ENCODE data around the gene PTOV1. TPM values are rescaled to one million over a fixed set of nuclear protein-coding genes. Genes with fewer than 3 reads are reported as not detected.

The PTOV1 gene
- total and polyA plus RNA-seq, 10 of the 15 experiments (the other 5 are each of a cell fraction or from before 2014, with no cell fraction given) = 3.2 to 83.5 (median 22.3) TPM

DNA sequence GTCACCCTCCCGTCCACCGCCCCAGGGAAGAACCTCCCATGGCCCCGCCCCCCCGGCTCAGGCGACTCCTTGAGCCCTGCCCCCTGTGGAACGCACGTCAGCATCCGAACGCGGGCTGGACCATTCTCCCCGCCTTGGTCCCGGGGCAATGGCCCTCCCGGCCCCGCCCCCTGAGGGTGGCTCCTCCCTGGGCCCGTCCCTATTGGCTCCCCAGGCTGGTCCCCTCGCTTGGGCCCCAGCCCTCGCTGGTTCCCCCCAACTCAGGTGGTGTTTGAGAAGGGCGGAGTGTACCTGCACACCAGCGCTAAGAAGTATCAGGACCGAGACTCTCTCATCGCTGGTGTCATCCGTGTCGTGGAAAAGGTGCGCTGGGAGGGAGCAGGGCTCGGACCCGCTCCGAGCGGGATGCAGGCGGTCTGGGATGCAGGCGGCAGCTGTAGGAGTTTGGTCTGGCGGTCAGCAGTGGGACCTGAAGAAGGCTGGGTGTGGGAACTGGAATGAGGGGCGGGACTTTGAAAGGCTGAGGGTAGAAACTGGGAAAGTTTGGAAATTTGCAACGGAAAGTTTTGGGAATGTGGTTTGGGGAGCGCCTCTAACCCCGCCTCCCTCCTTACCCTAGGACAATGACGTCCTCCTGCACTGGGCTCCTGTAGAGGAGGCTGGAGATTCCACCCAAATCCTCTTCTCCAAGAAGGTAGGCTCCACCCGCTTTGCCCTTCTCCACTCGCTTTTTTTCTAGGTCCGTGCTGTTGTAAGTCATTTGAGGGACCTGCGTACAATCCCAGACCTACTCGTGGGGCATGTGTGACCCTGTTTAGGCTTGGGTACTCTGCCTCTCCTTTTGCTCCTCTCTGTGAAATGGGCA lies 27.2 kb downstream of the PTOV1 start:
- ChIA-PET RAD21 (ENCODE audit: unreplicated experiment) (interaction anchor here (0.7 to 1.1 kb wide), 6 partner anchors 9 to 112 kb away, joined by 3 to 7 read pairs (median 4); partner anchors contain the start of gene AP2A1), POLR2A (interaction anchor here (1.2 to 3.0 kb wide), 8 partner anchors 8 to 238 kb away, joined by 3 to 23 read pairs (median 7); partner anchors contain the start of genes ATF5, NUP62 and RRAS), CTCF (interaction anchor here (1.4 kb wide), 1 partner anchor 51 kb away, joined by 5 read pairs; the partner anchor contains the start of genes ATF5 and NUP62), SMC1A (ENCODE audit: uncharacterized antibody, unreplicated experiment) (interaction anchor here (1.1 to 2.1 kb wide), 5 partner anchors 10 to 112 kb away, joined by 3 to 6 read pairs (median 3); partner anchors contain the start of gene ATF5)
- peak overlapping the region; percentile 73 for H3K4me3 ChIP-seq
- H3K4me1 ChIP-seq (ENCODE audit: control insufficient read depth, insufficient read depth, low read length) = peaks cover 16% of the 10 kb centered on the region
- peak overlapping the region; percentile 92 for H3K4me2 ChIP-seq (ENCODE audit: control insufficient read depth, insufficient read depth)
- H4K20me1 ChIP-seq (ENCODE audit: control insufficient read depth, insufficient read depth) = no peaks in the 10 kb centered on the region
- intact Hi-C loops (cut with micrococcal nuclease; ENCODE audit: unreplicated experiment) = loop anchor here (1.0 to 5.0 kb wide), 5 partner anchors 12 to 65 kb away; partner anchors contain the start of genes ATF5, FUZ, IL4I1 and NUP62
- ATAC-seq = peak; percentile 84
- BruUV-seq (replicated peaks) = no TSS peak
- peak; percentile 92 for DNase-seq (ENCODE audit: low read depth, low spot score)
- peak overlapping the region; percentile 75 for H2AFZ ChIP-seq (ENCODE audit: control insufficient read depth, low read depth, low read length)
- no peak for FAIRE-seq
- H3K79me2 ChIP-seq (ENCODE audit: control insufficient read depth, insufficient read depth, low read length) = peaks cover 25% of the 10 kb centered on the region
- H3K27ac ChIP-seq (ENCODE audit: control insufficient read depth, insufficient read depth) = peak overlapping the region; percentile 95
- 6% methylated on average over 33 of the region's 41 CpGs for WGBS (ENCODE audit: insufficient coverage, insufficient replicate concordance, low lambda C conversion rate, missing lambda C conversion rate)
- H3K9me3 ChIP-seq (replicated peaks; ENCODE audit: control insufficient read depth, insufficient read depth, low read length) = no peaks in the 10 kb centered on the region; the same call in 2 of the 3 replicates
- H3K27me3 ChIP-seq (replicated peaks in 1 of 2; ENCODE audit: control insufficient read depth in 2 of 2, insufficient read depth in 2 of 2, low read length in 1 of 2) = no peaks in the 10 kb centered on the region
- peaks cover 2 to 8% of the 10 kb centered on the region in 2 experiments for H3K36me3 ChIP-seq (ENCODE audit: control insufficient read depth in 2 of 2, insufficient read depth in 2 of 2, low read length in 1 of 2)
- H3K9ac ChIP-seq (ENCODE audit: control insufficient read depth, insufficient read depth, low read length) = peak overlapping the region; percentile 66
- in situ Hi-C loops (cut with MboI) = loop anchor here (25.0 kb wide), 1 partner anchor 1241 kb away; the partner anchor contains the start of genes CA11 and DBP
- TF ChIP-seq SP1 (IDR thresholded peaks at IDR 0.05; ENCODE audit: low read depth, low read length) (peak; percentile 30), HDGF (IDR thresholded peaks at IDR 0.05) (peak; percentile 87), RB1 (IDR thresholded peaks at IDR 0.05; ENCODE audit: borderline replicate concordance) (peak; percentile 49; the same call in 1 of the 2 replicates), POLR2A (IDR thresholded peaks at IDR 0.05; ENCODE audit: low read depth, low read length) (peak; percentile 44), ESRRA (IDR thresholded peaks at IDR 0.05; ENCODE audit: low read length) (no peak), MEF2B (IDR thresholded peaks at IDR 0.05; ENCODE audit: partially characterized antibody, poor library complexity, severe bottlenecking) (peak; percentile 7), BACH1 (IDR thresholded peaks at IDR 0.05; ENCODE audit: borderline replicate concordance) (peak; percentile 23; the same call in 1 of the 2 replicates), SIN3A (IDR thresholded peaks at IDR 0.05; ENCODE audit: low read depth, low read length) (peak; percentile 28; the same call in 1 of the 2 replicates), TAF1 (IDR thresholded peaks at IDR 0.05; ENCODE audit: borderline replicate concordance, low read depth, low read length) (no peak), RFX5 (IDR thresholded peaks at IDR 0.05; ENCODE audit: low read depth, low read length) (peak; percentile 53), GATAD2B (conservative IDR thresholded peaks at IDR 0.05; ENCODE audit: low read depth) (no peak)
- TF ChIP-seq, protein P1, sequence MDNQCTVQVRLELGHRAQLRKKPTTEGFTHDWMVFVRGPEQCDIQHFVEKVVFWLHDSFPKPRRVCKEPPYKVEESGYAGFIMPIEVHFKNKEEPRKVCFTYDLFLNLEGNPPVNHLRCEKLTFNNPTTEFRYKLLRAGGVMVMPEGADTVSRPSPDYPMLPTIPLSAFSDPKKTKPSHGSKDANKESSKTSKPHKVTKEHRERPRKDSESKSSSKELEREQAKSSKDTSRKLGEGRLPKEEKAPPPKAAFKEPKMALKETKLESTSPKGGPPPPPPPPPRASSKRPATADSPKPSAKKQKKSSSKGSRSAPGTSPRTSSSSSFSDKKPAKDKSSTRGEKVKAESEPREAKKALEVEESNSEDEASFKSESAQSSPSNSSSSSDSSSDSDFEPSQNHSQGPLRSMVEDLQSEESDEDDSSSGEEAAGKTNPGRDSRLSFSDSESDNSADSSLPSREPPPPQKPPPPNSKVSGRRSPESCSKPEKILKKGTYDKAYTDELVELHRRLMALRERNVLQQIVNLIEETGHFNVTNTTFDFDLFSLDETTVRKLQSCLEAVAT (IDR thresholded peaks at IDR 0.05) = 0 out of 2 replicates have a peak, but pooled peaks have one; percentile 49
- TF ChIP-seq, protein P2, sequence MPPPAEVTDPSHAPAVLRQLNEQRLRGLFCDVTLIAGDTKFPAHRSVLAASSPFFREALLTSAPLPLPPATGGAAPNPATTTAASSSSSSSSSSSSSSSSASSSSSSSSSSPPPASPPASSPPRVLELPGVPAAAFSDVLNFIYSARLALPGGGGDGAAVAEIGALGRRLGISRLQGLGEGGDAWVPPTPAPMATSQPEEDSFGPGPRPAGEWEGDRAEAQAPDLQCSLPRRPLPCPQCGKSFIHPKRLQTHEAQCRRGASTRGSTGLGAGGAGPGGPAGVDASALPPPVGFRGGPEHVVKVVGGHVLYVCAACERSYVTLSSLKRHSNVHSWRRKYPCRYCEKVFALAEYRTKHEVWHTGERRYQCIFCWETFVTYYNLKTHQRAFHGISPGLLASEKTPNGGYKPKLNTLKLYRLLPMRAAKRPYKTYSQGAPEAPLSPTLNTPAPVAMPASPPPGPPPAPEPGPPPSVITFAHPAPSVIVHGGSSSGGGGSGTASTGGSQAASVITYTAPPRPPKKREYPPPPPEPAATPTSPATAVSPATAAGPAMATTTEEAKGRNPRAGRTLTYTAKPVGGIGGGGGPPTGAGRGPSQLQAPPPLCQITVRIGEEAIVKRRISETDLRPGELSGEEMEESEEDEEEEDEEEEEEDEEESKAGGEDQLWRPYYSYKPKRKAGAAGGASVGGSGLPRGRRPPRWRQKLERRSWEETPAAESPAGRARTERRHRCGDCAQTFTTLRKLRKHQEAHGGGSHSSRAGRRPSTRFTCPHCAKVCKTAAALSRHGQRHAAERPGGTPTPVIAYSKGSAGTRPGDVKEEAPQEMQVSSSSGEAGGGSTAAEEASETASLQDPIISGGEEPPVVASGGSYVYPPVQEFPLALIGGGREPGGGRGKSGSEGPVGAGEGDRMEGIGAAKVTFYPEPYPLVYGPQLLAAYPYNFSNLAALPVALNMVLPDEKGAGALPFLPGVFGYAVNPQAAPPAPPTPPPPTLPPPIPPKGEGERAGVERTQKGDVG (CRISPR knock-in tag; IDR thresholded peaks at IDR 0.05) = no peak
- TF ChIP-seq, protein P3, sequence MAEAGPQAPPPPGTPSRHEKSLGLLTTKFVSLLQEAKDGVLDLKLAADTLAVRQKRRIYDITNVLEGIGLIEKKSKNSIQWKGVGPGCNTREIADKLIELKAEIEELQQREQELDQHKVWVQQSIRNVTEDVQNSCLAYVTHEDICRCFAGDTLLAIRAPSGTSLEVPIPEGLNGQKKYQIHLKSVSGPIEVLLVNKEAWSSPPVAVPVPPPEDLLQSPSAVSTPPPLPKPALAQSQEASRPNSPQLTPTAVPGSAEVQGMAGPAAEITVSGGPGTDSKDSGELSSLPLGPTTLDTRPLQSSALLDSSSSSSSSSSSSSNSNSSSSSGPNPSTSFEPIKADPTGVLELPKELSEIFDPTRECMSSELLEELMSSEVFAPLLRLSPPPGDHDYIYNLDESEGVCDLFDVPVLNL (IDR thresholded peaks at IDR 0.05; ENCODE audit: low read depth, low read length) = 0 out of 2 replicates have a peak, but pooled peaks have one; percentile 31
- TF ChIP-seq, protein P4, sequence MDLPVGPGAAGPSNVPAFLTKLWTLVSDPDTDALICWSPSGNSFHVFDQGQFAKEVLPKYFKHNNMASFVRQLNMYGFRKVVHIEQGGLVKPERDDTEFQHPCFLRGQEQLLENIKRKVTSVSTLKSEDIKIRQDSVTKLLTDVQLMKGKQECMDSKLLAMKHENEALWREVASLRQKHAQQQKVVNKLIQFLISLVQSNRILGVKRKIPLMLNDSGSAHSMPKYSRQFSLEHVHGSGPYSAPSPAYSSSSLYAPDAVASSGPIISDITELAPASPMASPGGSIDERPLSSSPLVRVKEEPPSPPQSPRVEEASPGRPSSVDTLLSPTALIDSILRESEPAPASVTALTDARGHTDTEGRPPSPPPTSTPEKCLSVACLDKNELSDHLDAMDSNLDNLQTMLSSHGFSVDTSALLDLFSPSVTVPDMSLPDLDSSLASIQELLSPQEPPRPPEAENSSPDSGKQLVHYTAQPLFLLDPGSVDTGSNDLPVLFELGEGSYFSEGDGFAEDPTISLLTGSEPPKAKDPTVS (IDR thresholded peaks at IDR 0.05; ENCODE audit: low read depth, low read length) = no peak

Measured in GM12878 (cell line).